Measurements from ENCODE around the gene INPP5D. TPM values are rescaled to one million over a fixed set of nuclear protein-coding genes. Genes with fewer than 3 reads are reported as not detected.
A peak's percentile ranks its signal among the peaks of the same experiment; 100 is the strongest.

INPP5D gene
- total RNA-seq, 1 donor from 2014 or later = 0.28 TPM

- Mint-ChIP-seq H3K36me3 (ENCODE audit: low read depth) (peaks cover 2% of the 10 kb centered on the region), H3K4me3 (no peak overlapping the region), H3K27ac (ENCODE audit: unreplicated experiment) (no peak overlapping the region), H3K4me1 (peaks cover 6% of the 10 kb centered on the region), H3K9me3 (peaks cover 2% of the 10 kb centered on the region), H3K27me3 (ENCODE audit: low read depth) (peaks cover 6% of the 10 kb centered on the region)
- no peak for TF ChIP-seq CTCF (conservative IDR thresholded peaks at IDR 0.05)
- no peak for DNase-seq (ENCODE audit: low read depth, low spot score)
Measured at GRCh38 chr2:233204286-233204936, 144.3 kb downstream of the INPP5D start.

GRCh38 chr2:233208382-233209116, 148.4 kb downstream of the INPP5D start:
- DNase-seq (ENCODE audit: low read depth, low spot score) = no peak
- Mint-ChIP-seq H3K4me1 (peaks cover 13% of the 10 kb centered on the region), H3K4me3 (no peak overlapping the region), H3K36me3 (ENCODE audit: low read depth) (no peaks in the 10 kb centered on the region), H3K27me3 (ENCODE audit: low read depth) (peaks cover 24% of the 10 kb centered on the region), H3K9me3 (no peaks in the 10 kb centered on the region), H3K27ac (ENCODE audit: unreplicated experiment) (no peak overlapping the region)
- TF ChIP-seq CTCF (conservative IDR thresholded peaks at IDR 0.05) = no peak

- TF ChIP-seq CTCF (conservative IDR thresholded peaks at IDR 0.05) = no peak
- DNase-seq (ENCODE audit: low read depth, low spot score) = no peak
- Mint-ChIP-seq H3K4me1 (peaks cover 13% of the 10 kb centered on the region), H3K9me3 (no peaks in the 10 kb centered on the region), H3K27ac (ENCODE audit: unreplicated experiment) (no peak overlapping the region), H3K36me3 (ENCODE audit: low read depth) (no peaks in the 10 kb centered on the region), H3K4me3 (no peak overlapping the region), H3K27me3 (ENCODE audit: low read depth) (peaks cover 26% of the 10 kb centered on the region)
Measured at GRCh38 chr2:233209117-233209532, 149.0 kb downstream of the INPP5D start.

GRCh38 chr2:233209533-233210171, 149.5 kb downstream of the INPP5D start:
- Mint-ChIP-seq H3K9me3 (no peaks in the 10 kb centered on the region), H3K27ac (ENCODE audit: unreplicated experiment) (peak overlapping the region; percentile 45), H3K27me3 (ENCODE audit: low read depth) (peaks cover 26% of the 10 kb centered on the region), H3K36me3 (ENCODE audit: low read depth) (no peaks in the 10 kb centered on the region), H3K4me1 (peaks cover 13% of the 10 kb centered on the region), H3K4me3 (peak overlapping the region; percentile 58)
- no peak for TF ChIP-seq CTCF (conservative IDR thresholded peaks at IDR 0.05)
- DNase-seq (ENCODE audit: low read depth, low spot score) = no peak

GRCh38 chr2:233210281-233210680, 150.1 kb downstream of the INPP5D start:
- TF ChIP-seq CTCF (conservative IDR thresholded peaks at IDR 0.05) = no peak
- no peak overlapping the region for H3K27ac Mint-ChIP-seq (ENCODE audit: unreplicated experiment)
- peaks cover 26% of the 10 kb centered on the region for H3K27me3 Mint-ChIP-seq (ENCODE audit: low read depth)
- H3K36me3 Mint-ChIP-seq (ENCODE audit: low read depth) = no peaks in the 10 kb centered on the region
- H3K9me3 Mint-ChIP-seq = no peaks in the 10 kb centered on the region
- H3K4me3 Mint-ChIP-seq = no peak overlapping the region
- DNase-seq (ENCODE audit: low read depth, low spot score) = no peak
- peaks cover 13% of the 10 kb centered on the region for H3K4me1 Mint-ChIP-seq

Data from neural crest cell (in vitro differentiated cells).